PC-9 (cell line): ENCODE results near the gene TP53I11. TPM values are rescaled to one million over a fixed set of nuclear protein-coding genes. Genes with fewer than 3 reads are reported as not detected.

ENCODE experiments used
- BruUV-seq: library from RNA; stranded (reverse); fragments of 400-500 nt; replicated peaks from 2 replicates; lab custom pipeline; 2021; lab: Mats Ljungman, UMichigan
- CTCF ChIA-PET: fragments of 300-600 bp; sonication (Branson Sonifier 250); formaldehyde crosslinking; loops from one replicate; lab custom pipeline; 2022; ENCODE audit warnings: antibody characterized with exemption; lab: Charles Lee
- POLR2A ChIA-PET: fragments of 300-600 bp; sonication (Branson Sonifier 250); formaldehyde crosslinking; loops from one replicate; lab custom pipeline; 2022; ENCODE audit warnings: antibody characterized with exemption; ENCODE audit not compliant: unreplicated experiment; lab: Charles Lee
- DNase-seq, 2 experiments: peaks; one replicate each; pipeline versions ENCODE4 v3.0.0 to v3.0.0-alpha.2; 2015 to 2022; ENCODE audit warnings: mixed read lengths in 1 of 2
- H2AFZ ChIP-seq: fragments of 200-600 bp; sonication (generic); 2 replicates; pipeline ENCODE4 v1.8.1; 2017; ENCODE audit warnings: antibody characterized with exemption
- H3F3A ChIP-seq: fragments of 200-600 bp; sonication (generic); 2 replicates; pipeline ENCODE4 v1.8.1; 2017; ENCODE audit warnings: antibody characterized with exemption, mild to moderate bottlenecking, low read depth; ENCODE audit not compliant: insufficient read depth
- H3K27ac ChIP-seq: fragments of 200-600 bp; sonication (generic); 2 replicates; pipeline ENCODE4 v1.6.1; 2016; ENCODE audit warnings: mixed run types
- H3K27me3 ChIP-seq: fragments of 200-600 bp; sonication (generic); 2 replicates; pipeline ENCODE4 v1.6.1; 2016; ENCODE audit warnings: low read depth, mixed run types; ENCODE audit not compliant: insufficient read depth
- H3K36me3 ChIP-seq: fragments of 200-600 bp; sonication (generic); 2 replicates; pipeline ENCODE4 v1.6.1; 2016; ENCODE audit warnings: low read depth, mixed run types
- H3K4me1 ChIP-seq: fragments of 200-600 bp; sonication (generic); replicated peaks from 2 replicates; pipeline ENCODE4 v1.6.1; 2016; ENCODE audit warnings: mixed run types; ENCODE audit not compliant: insufficient read depth
- H3K4me2 ChIP-seq: fragments of 200-600 bp; sonication (generic); 2 replicates; pipeline ENCODE4 v1.6.1; 2017; ENCODE audit warnings: mixed run types
- H3K4me3 ChIP-seq: fragments of 200-600 bp; sonication (generic); 2 replicates; pipeline ENCODE4 v1.6.1; 2016; ENCODE audit warnings: mixed run types
- H3K79me2 ChIP-seq: fragments of 200-600 bp; sonication (generic); 2 replicates; pipeline ENCODE4 v1.6.1; 2017; ENCODE audit warnings: low read depth, mixed run types
- H3K9me2 ChIP-seq: fragments of 200-600 bp; sonication (generic); 2 replicates; pipeline ENCODE4 v1.8.1; 2017; ENCODE audit warnings: mild to moderate bottlenecking; ENCODE audit not compliant: insufficient read depth
- H3K9me3 ChIP-seq: fragments of 200-600 bp; sonication (generic); 2 replicates; pipeline ENCODE4 v1.8.1; 2016; ENCODE audit warnings: low read depth; ENCODE audit not compliant: insufficient read depth
- H4K20me1 ChIP-seq: fragments of 200-600 bp; sonication (generic); 2 replicates; pipeline ENCODE4 v1.8.1; 2017; ENCODE audit not compliant: insufficient read depth
- CTCF ChIP-seq: fragments of 200-600 bp; sonication (generic); conservative IDR thresholded peaks from 2 replicates; pipeline ENCODE4 v1.6.1; 2017; ENCODE audit warnings: mixed run types, antibody characterized with exemption, mild to moderate bottlenecking, moderate library complexity
- EZH2 ChIP-seq: fragments of 200-600 bp; sonication (generic); IDR thresholded peaks from 2 replicates; pipeline ENCODE4 v1.8.0; 2017; ENCODE audit warnings: antibody characterized with exemption, low read depth
- intact Hi-C: fragments of 100-400 bp; cut with micrococcal nuclease; formaldehyde crosslinking; loops from one replicate; pipeline ENCODE4 v1.10.0; 2022; ENCODE audit not compliant: unreplicated experiment
- total RNA-seq: library from RNA; stranded (reverse); gene quantifications from 2 replicates; pipeline ENCODE4 v1.2.3, GENCODE V29; 2021

TP53I11 gene
- total RNA-seq, 1 experiment from 2014 or later = 0.46 TPM

- H4K20me1 ChIP-seq = no peaks in the 10 kb centered on the region
- no peak overlapping the region for H2AFZ ChIP-seq
- no peaks in the 10 kb centered on the region for H3F3A ChIP-seq
- H3K4me1 ChIP-seq = no peaks in the 10 kb centered on the region
- POLR2A ChIA-PET = no interaction called here
- TF ChIP-seq CTCF (no peak), EZH2 (no peak)
- BruUV-seq = no TSS peak
- intact Hi-C loops = loop anchor here (10.0 kb wide), 1 partner anchor 175 kb away; the partner anchor contains the start of gene TSPAN18
- H3K9me2 ChIP-seq = no peaks in the 10 kb centered on the region
- no peak overlapping the region for H3K4me2 ChIP-seq
- no peaks in the 10 kb centered on the region for H3K9me3 ChIP-seq
- H3K4me3 ChIP-seq = no peak overlapping the region
- CTCF ChIA-PET = no interaction called here
- H3K79me2 ChIP-seq = no peaks in the 10 kb centered on the region
- H3K27ac ChIP-seq = no peak overlapping the region
- no peaks in the 10 kb centered on the region for H3K36me3 ChIP-seq
- H3K27me3 ChIP-seq = peaks cover 73% of the 10 kb centered on the region
- DNase-seq = no peak
Observed at GRCh38 chr11:44899959-44900358, 50.7 kb downstream of the TP53I11 start.

- no peak overlapping the region for H3K27ac ChIP-seq
- H2AFZ ChIP-seq = no peak overlapping the region
- POLR2A ChIA-PET = no interaction called here
- no peak for TF ChIP-seq EZH2
- peak; percentile 85 for TF ChIP-seq CTCF
- H3K9me2 ChIP-seq = no peaks in the 10 kb centered on the region
- DNase-seq = peak in 1 of 2 experiments; percentile 37
- peaks cover 84% of the 10 kb centered on the region for H3K27me3 ChIP-seq
- H4K20me1 ChIP-seq = no peaks in the 10 kb centered on the region
- no peaks in the 10 kb centered on the region for H3K36me3 ChIP-seq
- H3K79me2 ChIP-seq = no peaks in the 10 kb centered on the region
- H3K4me3 ChIP-seq = no peak overlapping the region
- H3K4me1 ChIP-seq = no peaks in the 10 kb centered on the region
- no peaks in the 10 kb centered on the region for H3F3A ChIP-seq
- intact Hi-C loops = loop anchor here (5.0 to 10.0 kb wide), 2 partner anchors 169 to 272 kb away; partner anchors contain the start of gene TSPAN18
- CTCF ChIA-PET = no interaction called here
- H3K9me3 ChIP-seq = no peaks in the 10 kb centered on the region
- no peak overlapping the region for H3K4me2 ChIP-seq
- BruUV-seq = no TSS peak
Observed at GRCh38 chr11:44893846-44894617, 56.7 kb downstream of the TP53I11 start.

DNA sequence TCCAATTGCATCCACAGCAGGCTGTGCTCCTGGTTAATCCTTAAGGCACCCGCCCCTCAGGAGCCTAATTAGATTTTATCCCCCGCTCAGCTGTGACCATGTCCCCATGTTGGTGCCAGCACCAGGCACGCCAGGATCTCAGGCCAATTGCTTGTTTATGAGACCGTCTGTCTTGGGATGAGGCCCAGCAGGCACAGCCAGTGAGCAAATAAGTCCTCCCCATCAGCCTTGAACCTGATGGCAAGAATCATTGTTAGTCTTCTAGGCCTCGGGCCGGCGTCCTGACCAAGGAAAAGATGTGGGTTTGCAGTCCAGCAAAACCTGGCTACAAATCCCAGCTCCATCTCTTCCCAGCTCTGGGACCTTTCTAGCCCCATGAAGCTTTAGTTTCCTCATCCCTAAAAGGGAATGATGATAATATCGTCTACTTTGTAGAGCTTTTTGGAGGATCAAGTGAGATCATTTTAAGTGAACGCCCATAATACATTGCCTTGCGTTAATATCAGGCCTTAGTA is 57.3 kb downstream of the TP53I11 start:
- Histone ChIP-seq H3K9me2 (no peaks in the 10 kb centered on the region), H4K20me1 (no peaks in the 10 kb centered on the region), H3K36me3 (no peaks in the 10 kb centered on the region), H3K27me3 (peaks cover 84% of the 10 kb centered on the region), H2AFZ (no peak overlapping the region), H3K4me1 (no peaks in the 10 kb centered on the region), H3K27ac (no peak overlapping the region), H3K4me3 (no peak overlapping the region), H3K4me2 (no peak overlapping the region), H3K79me2 (no peaks in the 10 kb centered on the region), H3K9me3 (no peaks in the 10 kb centered on the region), H3F3A (no peaks in the 10 kb centered on the region)
- no TSS peak for BruUV-seq
- no peak for TF ChIP-seq EZH2
- TF ChIP-seq CTCF = no peak
- intact Hi-C loops = loop anchor here (5.0 to 10.0 kb wide), 2 partner anchors 169 to 271 kb away; partner anchors contain the start of gene TSPAN18
- CTCF ChIA-PET = no interaction called here
- POLR2A ChIA-PET = no interaction called here
- DNase-seq = no peak
